Measurements from ENCODE around the gene SCARB1. TPM values are rescaled to one million over a fixed set of nuclear protein-coding genes. Genes with fewer than 3 reads are reported as not detected.

The SCARB1 gene
- total and polyA plus RNA-seq, 2 donors (not counting 3 experiments of a cell fraction or from before 2014, with no cell fraction given), result 125 to 141 TPM

DNA sequence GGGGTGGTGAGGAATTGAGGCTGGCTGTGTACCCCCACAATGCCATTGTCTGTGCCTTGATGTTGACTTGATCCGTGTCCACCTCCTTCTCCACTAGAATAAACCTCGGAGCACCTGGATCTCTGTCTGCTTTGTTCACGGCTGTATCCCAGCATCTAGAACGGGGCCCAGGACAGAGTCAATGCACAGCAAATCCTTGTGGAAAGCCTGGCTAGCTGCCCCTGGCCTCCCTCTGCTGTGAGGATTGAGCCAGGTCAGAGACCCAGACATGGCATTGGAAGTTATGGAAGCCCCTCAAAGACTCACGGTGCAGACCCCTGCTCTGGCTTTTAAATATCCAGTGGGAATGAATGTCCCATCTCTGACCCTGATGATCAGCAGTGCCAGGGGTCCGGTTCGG is 109.2 kb downstream of the SCARB1 start:
- intact Hi-C loops (cut with micrococcal nuclease), result no loop called here
- POLR2A ChIA-PET, result no interaction called here

More for the DNA sequence above, 109.2 kb downstream of the SCARB1 start:
- BruUV-seq (replicated peaks), result no TSS peak
- no peaks in the 10 kb centered on the region for H3K9me1 ChIP-seq (replicated peaks; ENCODE audit: control insufficient read depth, extremely low read depth, insufficient read depth, low read length)
- FAIRE-seq, result no peak
- no peak overlapping the region for H3K27ac ChIP-seq (ENCODE audit: insufficient read depth, low read depth, low read length)
- no peaks in the 10 kb centered on the region for H3K4me1 ChIP-seq (ENCODE audit: control insufficient read depth, extremely low read depth, insufficient read depth, low read length)
- H4K20me1 ChIP-seq (replicated peaks; ENCODE audit: control insufficient read depth, extremely low read depth, insufficient read depth, low read length), result no peaks in the 10 kb centered on the region
- no peak overlapping the region for H3K4me3 ChIP-seq (replicated peaks in 1 of 3; ENCODE audit: insufficient read depth in 1 of 3, low read depth in 1 of 3, low read length in 3 of 3)
- H3K9ac ChIP-seq (replicated peaks; ENCODE audit: extremely low read depth, insufficient read depth, low read length), result no peak overlapping the region
- H3K9me3 ChIP-seq (replicated peaks; ENCODE audit: control insufficient read depth, insufficient read depth, low read length), result no peaks in the 10 kb centered on the region
- no peak for DNase-seq (ENCODE audit: low read depth, low spot score)
- H3K36me3 ChIP-seq (ENCODE audit: control insufficient read depth in 2 of 2, extremely low read depth in 1 of 2, insufficient read depth in 2 of 2, low read length in 2 of 2), result no peaks in the 10 kb centered on the region
- H3K27me3 ChIP-seq (ENCODE audit: control insufficient read depth in 2 of 2, insufficient read depth in 2 of 2, low read length in 2 of 2), result peaks cover 0 to 4% of the 10 kb centered on the region in 2 experiments
- TF ChIP-seq, protein P1, sequence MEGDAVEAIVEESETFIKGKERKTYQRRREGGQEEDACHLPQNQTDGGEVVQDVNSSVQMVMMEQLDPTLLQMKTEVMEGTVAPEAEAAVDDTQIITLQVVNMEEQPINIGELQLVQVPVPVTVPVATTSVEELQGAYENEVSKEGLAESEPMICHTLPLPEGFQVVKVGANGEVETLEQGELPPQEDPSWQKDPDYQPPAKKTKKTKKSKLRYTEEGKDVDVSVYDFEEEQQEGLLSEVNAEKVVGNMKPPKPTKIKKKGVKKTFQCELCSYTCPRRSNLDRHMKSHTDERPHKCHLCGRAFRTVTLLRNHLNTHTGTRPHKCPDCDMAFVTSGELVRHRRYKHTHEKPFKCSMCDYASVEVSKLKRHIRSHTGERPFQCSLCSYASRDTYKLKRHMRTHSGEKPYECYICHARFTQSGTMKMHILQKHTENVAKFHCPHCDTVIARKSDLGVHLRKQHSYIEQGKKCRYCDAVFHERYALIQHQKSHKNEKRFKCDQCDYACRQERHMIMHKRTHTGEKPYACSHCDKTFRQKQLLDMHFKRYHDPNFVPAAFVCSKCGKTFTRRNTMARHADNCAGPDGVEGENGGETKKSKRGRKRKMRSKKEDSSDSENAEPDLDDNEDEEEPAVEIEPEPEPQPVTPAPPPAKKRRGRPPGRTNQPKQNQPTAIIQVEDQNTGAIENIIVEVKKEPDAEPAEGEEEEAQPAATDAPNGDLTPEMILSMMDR (IDR thresholded peaks at IDR 0.05; ENCODE audit: extremely low read depth in 1 of 2, insufficient read depth in 1 of 2, low read depth in 1 of 2, low read length in 2 of 2), result no peak
- no peak for TF ChIP-seq MYC (IDR thresholded peaks at IDR 0.05; ENCODE audit: low read depth, low read length)
- no peak for TF ChIP-seq POLR2A (IDR thresholded peaks at IDR 0.05; ENCODE audit: low read depth, low read length)
- no peak for TF ChIP-seq JUN (IDR thresholded peaks at IDR 0.05; ENCODE audit: borderline replicate concordance, insufficient read depth, insufficient read length, low read depth)
- TF ChIP-seq FOS (IDR thresholded peaks at IDR 0.05; ENCODE audit: borderline replicate concordance, insufficient read depth, low read length), result no peak
- TF ChIP-seq, protein P2, sequence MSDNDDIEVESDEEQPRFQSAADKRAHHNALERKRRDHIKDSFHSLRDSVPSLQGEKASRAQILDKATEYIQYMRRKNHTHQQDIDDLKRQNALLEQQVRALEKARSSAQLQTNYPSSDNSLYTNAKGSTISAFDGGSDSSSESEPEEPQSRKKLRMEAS (IDR thresholded peaks at IDR 0.05; ENCODE audit: insufficient read depth, insufficient read length), result no peak
- no peak for TF ChIP-seq POLR2AphosphoS5 (IDR thresholded peaks at IDR 0.05; ENCODE audit: insufficient read depth, low read depth, low read length)
- no peak for TF ChIP-seq GATA2 (IDR thresholded peaks at IDR 0.05; ENCODE audit: insufficient read depth, insufficient read length, low read depth, low read length)
- no peak for TF ChIP-seq EZH2 (IDR thresholded peaks at IDR 0.05; ENCODE audit: borderline replicate concordance, low read depth, low read length, severe bottlenecking)
- H2AFZ ChIP-seq (ENCODE audit: low read depth, low read length), result no peak overlapping the region
- CTCF ChIA-PET, result interaction anchor here (1.4 kb wide), 1 partner anchor 236 kb away, joined by 3 read pairs; no protein-coding TSS in a partner anchor
- dilution Hi-C loops (cut with MboI; ENCODE audit: extremely low pct_ligation_motif_present, low sequenced_read_pairs), result no loop called here
- no peaks in the 10 kb centered on the region for H3K79me2 ChIP-seq (ENCODE audit: control insufficient read depth, insufficient read depth, low read length)
- H3K4me2 ChIP-seq (ENCODE audit: insufficient read depth, low read length), result no peak overlapping the region
